ENCODE measurements around the gene ZACN. TPM values are rescaled to one million over a fixed set of nuclear protein-coding genes. Genes with fewer than 3 reads are reported as not detected.

ZACN gene
- total and polyA plus RNA-seq, 2 donors (not counting 3 experiments of a cell fraction or from before 2014, with no cell fraction given), result 0.18 TPM; not detected in 1

GRCh38 chr17:76079535-76079955 is 563 bp downstream of the ZACN start:
- Histone ChIP-seq H3K4me2 (ENCODE audit: insufficient read depth, low read length) (no peak overlapping the region), H3K36me3 (ENCODE audit: control insufficient read depth in 2 of 2, extremely low read depth in 1 of 2, insufficient read depth in 2 of 2, low read length in 2 of 2) (peaks cover 0 to 21% of the 10 kb centered on the region in 2 experiments), H3K27ac (ENCODE audit: insufficient read depth, low read depth, low read length) (no peak overlapping the region), H3K9me1 (replicated peaks; ENCODE audit: control insufficient read depth, extremely low read depth, insufficient read depth, low read length) (no peaks in the 10 kb centered on the region), H3K4me1 (ENCODE audit: control insufficient read depth, extremely low read depth, insufficient read depth, low read length) (no peaks in the 10 kb centered on the region), H3K9ac (replicated peaks; ENCODE audit: extremely low read depth, insufficient read depth, low read length) (no peak overlapping the region), H2AFZ (ENCODE audit: low read depth, low read length) (no peak overlapping the region), H3K4me3 (replicated peaks in 1 of 3; ENCODE audit: insufficient read depth in 1 of 3, low read depth in 1 of 3, low read length in 3 of 3) (no peak overlapping the region), H3K9me3 (replicated peaks; ENCODE audit: control insufficient read depth, insufficient read depth, low read length) (no peaks in the 10 kb centered on the region), H4K20me1 (replicated peaks; ENCODE audit: control insufficient read depth, extremely low read depth, insufficient read depth, low read length) (no peaks in the 10 kb centered on the region), H3K27me3 (ENCODE audit: control insufficient read depth in 2 of 2, insufficient read depth in 2 of 2, low read length in 2 of 2) (peaks cover 58 to 60% of the 10 kb centered on the region in 2 experiments), H3K79me2 (ENCODE audit: control insufficient read depth, insufficient read depth, low read length) (no peaks in the 10 kb centered on the region)
- BruUV-seq (replicated peaks), result no TSS peak
- DNase-seq (ENCODE audit: low read depth, low spot score) (no peak), FAIRE-seq (no peak)
- no peak for TF ChIP-seq EZH2 (IDR thresholded peaks at IDR 0.05; ENCODE audit: borderline replicate concordance, low read depth, low read length, severe bottlenecking)
- no peak for TF ChIP-seq MYC (IDR thresholded peaks at IDR 0.05; ENCODE audit: low read depth, low read length)
- TF ChIP-seq FOS (IDR thresholded peaks at IDR 0.05; ENCODE audit: borderline replicate concordance, insufficient read depth, low read length), result no peak
- TF ChIP-seq POLR2AphosphoS5 (IDR thresholded peaks at IDR 0.05; ENCODE audit: insufficient read depth, low read depth, low read length), result peak; percentile 21
- POLR2A ChIA-PET, result interaction anchor here (1.1 kb wide), 1 partner anchor 10 kb away, joined by 3 read pairs; no protein-coding TSS in a partner anchor
- intact Hi-C loops (cut with micrococcal nuclease) (loop anchor here (5.0 kb wide), 1 partner anchor 67 kb away; no protein-coding TSS in a partner anchor), dilution Hi-C loops (cut with MboI; ENCODE audit: extremely low pct_ligation_motif_present, low sequenced_read_pairs) (no loop called here)
- CTCF ChIA-PET, result interaction anchor here (1.6 kb wide), 1 partner anchor 66 kb away, joined by 4 read pairs; no protein-coding TSS in a partner anchor

GRCh38 chr17:76079956-76080767 is 1.2 kb downstream of the ZACN start:
- peaks cover 53 to 54% of the 10 kb centered on the region in 2 experiments for H3K27me3 ChIP-seq (ENCODE audit: control insufficient read depth in 2 of 2, insufficient read depth in 2 of 2, low read length in 2 of 2)

More at GRCh38 chr17:76079956-76080767, 1.2 kb downstream of the ZACN start:
- no peaks in the 10 kb centered on the region for H3K4me1 ChIP-seq (ENCODE audit: control insufficient read depth, extremely low read depth, insufficient read depth, low read length)
- ChIA-PET CTCF (interaction anchor here (1.6 kb wide), 1 partner anchor 66 kb away, joined by 4 read pairs; no protein-coding TSS in a partner anchor), POLR2A (interaction anchor here (1.1 kb wide), 1 partner anchor 9 kb away, joined by 3 read pairs; no protein-coding TSS in a partner anchor)
- DNase-seq (ENCODE audit: low read depth, low spot score) (no peak), FAIRE-seq (no peak)
- no peaks in the 10 kb centered on the region for H3K9me1 ChIP-seq (replicated peaks; ENCODE audit: control insufficient read depth, extremely low read depth, insufficient read depth, low read length)
- intact Hi-C loops (cut with micrococcal nuclease) (loop anchor here (5.0 kb wide), 1 partner anchor 68 kb away; no protein-coding TSS in a partner anchor), dilution Hi-C loops (cut with MboI; ENCODE audit: extremely low pct_ligation_motif_present, low sequenced_read_pairs) (no loop called here)
- H3K9ac ChIP-seq (replicated peaks; ENCODE audit: extremely low read depth, insufficient read depth, low read length), result no peak overlapping the region
- no peak overlapping the region for H3K4me3 ChIP-seq (replicated peaks in 1 of 3; ENCODE audit: insufficient read depth in 1 of 3, low read depth in 1 of 3, low read length in 3 of 3)
- TF ChIP-seq EZH2 (IDR thresholded peaks at IDR 0.05; ENCODE audit: borderline replicate concordance, low read depth, low read length, severe bottlenecking) (peak; percentile 31), POLR2A (IDR thresholded peaks at IDR 0.05; ENCODE audit: low read depth, low read length) (no peak)
- H4K20me1 ChIP-seq (replicated peaks; ENCODE audit: control insufficient read depth, extremely low read depth, insufficient read depth, low read length), result no peaks in the 10 kb centered on the region
- no TSS peak for BruUV-seq (replicated peaks)
- no peaks in the 10 kb centered on the region for H3K9me3 ChIP-seq (replicated peaks; ENCODE audit: control insufficient read depth, insufficient read depth, low read length)
- no peak overlapping the region for H3K27ac ChIP-seq (ENCODE audit: insufficient read depth, low read depth, low read length)
- H3K4me2 ChIP-seq (ENCODE audit: insufficient read depth, low read length), result no peak overlapping the region
- peaks cover 0 to 25% of the 10 kb centered on the region in 2 experiments for H3K36me3 ChIP-seq (ENCODE audit: control insufficient read depth in 2 of 2, extremely low read depth in 1 of 2, insufficient read depth in 2 of 2, low read length in 2 of 2)
- no peaks in the 10 kb centered on the region for H3K79me2 ChIP-seq (ENCODE audit: control insufficient read depth, insufficient read depth, low read length)
- H2AFZ ChIP-seq (ENCODE audit: low read depth, low read length), result no peak overlapping the region

Measured in endothelial cell of umbilical vein (primary cell).